ENCODE measurements around the gene NUP43. TPM values are rescaled to one million over a fixed set of nuclear protein-coding genes. Genes with fewer than 3 reads are reported as not detected.

The NUP43 gene
- total RNA-seq, 1 donor from 2014 or later, result 107 TPM

- Histone ChIP-seq H3K4me3 (no peak overlapping the region), H3K4me1 (peaks cover 16% of the 10 kb centered on the region), H4K20me1 (ENCODE audit: low read depth) (peaks cover 65% of the 10 kb centered on the region), H3K36me3 (no peaks in the 10 kb centered on the region), H3K27ac (no peak overlapping the region), H3F3A (ENCODE audit: low read depth) (peaks cover 6% of the 10 kb centered on the region), H3K79me2 (ENCODE audit: low read depth) (peaks cover 100% of the 10 kb centered on the region), H3K9ac (no peak overlapping the region), H3K4me2 (no peak overlapping the region), H3K9me3 (ENCODE audit: low read depth) (no peaks in the 10 kb centered on the region), H3K27me3 (no peaks in the 10 kb centered on the region), H2AFZ (replicated peaks) (no peak overlapping the region)
- H3K9me3 Mint-ChIP-seq, result no peaks in the 10 kb centered on the region
- H3K4me3 Mint-ChIP-seq, result no peak overlapping the region
- no peak for TF ChIP-seq EZH2phosphoT487 (IDR thresholded peaks at IDR 0.05)
- H3K27me3 Mint-ChIP-seq (ENCODE audit: insufficient read depth, low read depth), result peaks cover 4% of the 10 kb centered on the region
- no peak for DNase-seq (ENCODE audit: low spot score)
- peaks cover 5% of the 10 kb centered on the region for H3K36me3 Mint-ChIP-seq
- no peak overlapping the region for H3K27ac Mint-ChIP-seq
- H3K4me1 Mint-ChIP-seq, result peaks cover 11% of the 10 kb centered on the region
Observed at GRCh38 chr6:149711711-149712110, 34.6 kb downstream of the NUP43 start.

- no peak for DNase-seq (ENCODE audit: low spot score)
- Mint-ChIP-seq H3K27ac (no peak overlapping the region), H3K36me3 (peaks cover 4% of the 10 kb centered on the region), H3K9me3 (no peaks in the 10 kb centered on the region), H3K27me3 (ENCODE audit: insufficient read depth, low read depth) (no peaks in the 10 kb centered on the region), H3K4me3 (no peak overlapping the region), H3K4me1 (peaks cover 3% of the 10 kb centered on the region)
- H3K9me3 ChIP-seq (ENCODE audit: low read depth), result no peaks in the 10 kb centered on the region
- no peak overlapping the region for H2AFZ ChIP-seq (replicated peaks)
- no peaks in the 10 kb centered on the region for H3F3A ChIP-seq (ENCODE audit: low read depth)
- peaks cover 100% of the 10 kb centered on the region for H3K79me2 ChIP-seq (ENCODE audit: low read depth)
- H3K27me3 ChIP-seq, result no peaks in the 10 kb centered on the region
- peaks cover 76% of the 10 kb centered on the region for H4K20me1 ChIP-seq (ENCODE audit: low read depth)
- no peaks in the 10 kb centered on the region for H3K4me1 ChIP-seq
- TF ChIP-seq CTCF (IDR thresholded peaks at IDR 0.05) (no peak), EZH2phosphoT487 (IDR thresholded peaks at IDR 0.05) (no peak)
- H3K4me2 ChIP-seq, result peak overlapping the region; percentile 14
- H3K27ac ChIP-seq, result peak overlapping the region; percentile 38
- no peak overlapping the region for H3K4me3 ChIP-seq
- H3K36me3 ChIP-seq, result no peaks in the 10 kb centered on the region
- H3K9ac ChIP-seq, result no peak overlapping the region
Observed at GRCh38 chr6:149701714-149702113, 44.6 kb downstream of the NUP43 start.

GRCh38 chr6:149699150-149699549 is 47.2 kb downstream of the NUP43 start:
- Histone ChIP-seq H3K79me2 (ENCODE audit: low read depth) (peaks cover 92% of the 10 kb centered on the region), H2AFZ (replicated peaks) (no peak overlapping the region), H3K4me2 (no peak overlapping the region), H3K9ac (no peak overlapping the region), H3K27me3 (no peaks in the 10 kb centered on the region), H3F3A (ENCODE audit: low read depth) (no peaks in the 10 kb centered on the region), H3K36me3 (no peaks in the 10 kb centered on the region), H3K27ac (no peak overlapping the region), H3K4me3 (no peak overlapping the region), H4K20me1 (ENCODE audit: low read depth) (peaks cover 55% of the 10 kb centered on the region), H3K9me3 (ENCODE audit: low read depth) (no peaks in the 10 kb centered on the region), H3K4me1 (no peaks in the 10 kb centered on the region)
- no peaks in the 10 kb centered on the region for H3K9me3 Mint-ChIP-seq
- H3K36me3 Mint-ChIP-seq, result peaks cover 7% of the 10 kb centered on the region
- DNase-seq (ENCODE audit: low spot score), result no peak
- no peaks in the 10 kb centered on the region for H3K4me1 Mint-ChIP-seq
- H3K4me3 Mint-ChIP-seq, result no peak overlapping the region
- TF ChIP-seq EZH2 (IDR thresholded peaks at IDR 0.05), result no peak
- no peak for TF ChIP-seq CTCF (IDR thresholded peaks at IDR 0.05)
- no peak for TF ChIP-seq EZH2phosphoT487 (IDR thresholded peaks at IDR 0.05)
- H3K27ac Mint-ChIP-seq, result no peak overlapping the region
- no peaks in the 10 kb centered on the region for H3K27me3 Mint-ChIP-seq (ENCODE audit: insufficient read depth, low read depth)

- no peaks in the 10 kb centered on the region for H3K36me3 ChIP-seq
Observed at GRCh38 chr6:149698175-149698574, 48.2 kb downstream of the NUP43 start.

More at GRCh38 chr6:149698175-149698574, 48.2 kb downstream of the NUP43 start:
- Histone ChIP-seq H2AFZ (replicated peaks) (no peak overlapping the region), H3K4me1 (no peaks in the 10 kb centered on the region), H3K27ac (no peak overlapping the region), H3K4me3 (no peak overlapping the region), H3K27me3 (no peaks in the 10 kb centered on the region), H3K9ac (no peak overlapping the region), H3K4me2 (no peak overlapping the region), H4K20me1 (ENCODE audit: low read depth) (peaks cover 48% of the 10 kb centered on the region), H3F3A (ENCODE audit: low read depth) (no peaks in the 10 kb centered on the region), H3K79me2 (ENCODE audit: low read depth) (peaks cover 88% of the 10 kb centered on the region), H3K9me3 (ENCODE audit: low read depth) (no peaks in the 10 kb centered on the region)
- TF ChIP-seq CTCF (IDR thresholded peaks at IDR 0.05) (no peak), EZH2phosphoT487 (IDR thresholded peaks at IDR 0.05) (no peak), EZH2 (IDR thresholded peaks at IDR 0.05) (no peak)
- Mint-ChIP-seq H3K27me3 (ENCODE audit: insufficient read depth, low read depth) (no peaks in the 10 kb centered on the region), H3K4me3 (no peak overlapping the region), H3K27ac (no peak overlapping the region), H3K36me3 (peaks cover 9% of the 10 kb centered on the region), H3K9me3 (no peaks in the 10 kb centered on the region), H3K4me1 (no peaks in the 10 kb centered on the region)
- DNase-seq (ENCODE audit: low spot score), result no peak

Measured in neural progenitor cell (in vitro differentiated cells).